ENCODE data around the gene TMEM164. TPM values are rescaled to one million over a fixed set of nuclear protein-coding genes. Genes with fewer than 3 reads are reported as not detected.
"Not testable (repeated sequence)": the region's sequence is repeated elsewhere in the genome, so short reads cannot be mapped to it uniquely, and the experiment has no call there.

TMEM164 gene
- polyA plus RNA-seq, result 44.6 TPM
- long read RNA-seq, donor 1, full-length matches to known transcripts, result 8 of 8 reads
- long read RNA-seq, donor 1, partial matches to known transcripts, result 0 of 8 reads
- long read RNA-seq, donor 1, other reads (novel, unspliced or antisense), result 0 of 8 reads
- long read RNA-seq, donor 2, full-length matches to known transcripts, result 7 of 7 reads
- long read RNA-seq, donor 2, partial matches to known transcripts, result 0 of 7 reads
- long read RNA-seq, donor 2, other reads (novel, unspliced or antisense), result 0 of 7 reads
- long read RNA-seq, donor 3, full-length matches to known transcripts, result 1 of 1 reads
- long read RNA-seq, donor 3, partial matches to known transcripts, result 0 of 1 reads
- long read RNA-seq, donor 3, other reads (novel, unspliced or antisense), result 0 of 1 reads
- long read RNA-seq, donor 4, result 0 reads
- long read RNA-seq, donor 5, full-length matches to known transcripts, result 4 of 4 reads
- long read RNA-seq, donor 5, partial matches to known transcripts, result 0 of 4 reads
- long read RNA-seq, donor 5, other reads (novel, unspliced or antisense), result 0 of 4 reads
- long read RNA-seq, donor 6, result 0 reads
- long read RNA-seq, donor 7, full-length matches to known transcripts, result 2 of 2 reads
- long read RNA-seq, donor 7, partial matches to known transcripts, result 0 of 2 reads
- long read RNA-seq, donor 7, other reads (novel, unspliced or antisense), result 0 of 2 reads
- long read RNA-seq, donor 8, full-length matches to known transcripts, result 5 of 5 reads
- long read RNA-seq, donor 8, partial matches to known transcripts, result 0 of 5 reads
- long read RNA-seq, donor 8, other reads (novel, unspliced or antisense), result 0 of 5 reads
- long read RNA-seq, donor 9, full-length matches to known transcripts, result 2 of 2 reads
- long read RNA-seq, donor 9, partial matches to known transcripts, result 0 of 2 reads
- long read RNA-seq, donor 9, other reads (novel, unspliced or antisense), result 0 of 2 reads
- long read RNA-seq, donor 10, full-length matches to known transcripts, result 7 of 7 reads
- long read RNA-seq, donor 10, partial matches to known transcripts, result 0 of 7 reads
- long read RNA-seq, donor 10, other reads (novel, unspliced or antisense), result 0 of 7 reads
- long read RNA-seq, donor 11, full-length matches to known transcripts, result 3 of 3 reads
- long read RNA-seq, donor 11, partial matches to known transcripts, result 0 of 3 reads
- long read RNA-seq, donor 11, other reads (novel, unspliced or antisense), result 0 of 3 reads

GRCh38 chrX:110002300-110003166 lies at the start of gene TMEM164:
TMEM164 (plus strand) TSS chrX:110003114; CDS start chrX:110003775, 661 bp downstream.
- WGBS (ENCODE audit: insufficient coverage, low lambda C conversion rate), result no CpG with 5 or more reads among the region's 83 CpGs
- H3K9me3 ChIP-seq (ENCODE audit: control insufficient read depth, low read depth, low read length), result no peaks in the 10 kb centered on the region
- DNase-seq, result peak; percentile 73 to 90
- peaks cover 24% of the 10 kb centered on the region for H3K4me1 ChIP-seq (ENCODE audit: control insufficient read depth, insufficient read depth, low read length)
- H3K27me3 ChIP-seq (ENCODE audit: control insufficient read depth, insufficient read depth, low read length), result no peaks in the 10 kb centered on the region
- H3K36me3 ChIP-seq (ENCODE audit: control insufficient read depth, insufficient read depth, low read length), result no peaks in the 10 kb centered on the region
- H3K27ac ChIP-seq (ENCODE audit: low read length), result peak within 1 kb of the TSS; percentile 91
- peak within 1 kb of the TSS; percentile 70 for H3K4me3 ChIP-seq (ENCODE audit: low read length)

- Histone ChIP-seq H3K4me1 (ENCODE audit: control insufficient read depth, insufficient read depth, low read length) (no peaks in the 10 kb centered on the region), H3K27ac (ENCODE audit: low read length) (no peak overlapping the region)
- WGBS (ENCODE audit: insufficient coverage, low lambda C conversion rate), result no CpG with 5 or more reads among the region's 2 CpGs
Measured at GRCh38 chrX:109954333-109954732, 48.6 kb upstream of the TMEM164 start.

DNA sequence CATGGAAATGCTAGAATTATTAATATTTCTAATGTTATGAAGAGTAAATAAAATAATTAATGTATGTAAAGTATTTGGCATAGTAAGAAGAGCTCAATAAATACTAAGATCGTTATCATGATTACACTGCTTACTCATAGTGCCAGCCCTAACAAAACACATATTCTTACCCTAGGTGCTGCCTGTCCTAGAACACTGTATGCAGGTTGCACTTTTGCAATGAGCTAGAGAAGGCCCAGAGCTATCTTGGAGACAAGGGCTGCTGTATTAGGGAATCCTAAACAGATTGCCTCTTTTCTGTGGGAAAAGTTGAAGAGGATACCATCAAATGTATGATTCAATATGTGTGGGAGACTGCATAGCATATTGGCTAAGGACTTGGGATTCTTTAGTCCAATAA lies 48.0 kb upstream of the TMEM164 start:
- H3K27ac ChIP-seq (ENCODE audit: low read length), result no peak overlapping the region
- H3K4me1 ChIP-seq (ENCODE audit: control insufficient read depth, insufficient read depth, low read length), result no peaks in the 10 kb centered on the region
- H3K4me3 ChIP-seq (ENCODE audit: low read length), result no peak overlapping the region
- no peaks in the 10 kb centered on the region for H3K36me3 ChIP-seq (ENCODE audit: control insufficient read depth, insufficient read depth, low read length)
- no peaks in the 10 kb centered on the region for H3K27me3 ChIP-seq (ENCODE audit: control insufficient read depth, insufficient read depth, low read length)
- no CpG with 5 or more reads among the region's 1 CpG for WGBS (ENCODE audit: insufficient coverage, low lambda C conversion rate)
- DNase-seq, result no peak
- no peaks in the 10 kb centered on the region for H3K9me3 ChIP-seq (ENCODE audit: control insufficient read depth, low read depth, low read length)

More at GRCh38 chrX:109954333-109954732, 48.6 kb upstream of the TMEM164 start:
- Histone ChIP-seq H3K36me3 (ENCODE audit: control insufficient read depth, insufficient read depth, low read length) (no peaks in the 10 kb centered on the region), H3K4me3 (ENCODE audit: low read length) (no peak overlapping the region), H3K27me3 (ENCODE audit: control insufficient read depth, insufficient read depth, low read length) (no peaks in the 10 kb centered on the region), H3K9me3 (ENCODE audit: control insufficient read depth, low read depth, low read length) (no peaks in the 10 kb centered on the region)
- no peak for DNase-seq

DNA sequence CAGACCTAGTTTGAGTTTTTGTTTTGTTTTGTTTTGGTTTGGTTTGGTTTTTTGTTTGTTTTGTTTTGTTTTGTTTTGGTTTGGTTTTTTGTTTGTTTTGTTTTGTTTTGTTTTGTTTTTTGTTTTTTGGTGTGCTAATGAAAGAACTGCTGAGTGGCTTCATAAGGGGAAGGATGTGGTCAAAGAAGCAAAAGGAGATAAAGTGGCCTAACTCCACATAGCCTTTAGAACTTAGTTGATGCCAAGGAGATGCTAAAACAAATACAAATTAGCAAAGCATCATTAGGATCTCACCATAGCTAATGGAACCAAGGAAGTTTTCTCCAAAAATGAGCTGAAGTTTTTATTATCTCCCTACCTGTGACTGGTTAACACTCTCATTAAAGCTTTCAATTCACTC lies 44.6 kb upstream of the TMEM164 start:
- H3K36me3 ChIP-seq (ENCODE audit: control insufficient read depth, insufficient read depth, low read length), result no peaks in the 10 kb centered on the region
- no peaks in the 10 kb centered on the region for H3K4me1 ChIP-seq (ENCODE audit: control insufficient read depth, insufficient read depth, low read length)
- no peaks in the 10 kb centered on the region for H3K9me3 ChIP-seq (ENCODE audit: control insufficient read depth, low read depth, low read length)
- no peaks in the 10 kb centered on the region for H3K27me3 ChIP-seq (ENCODE audit: control insufficient read depth, insufficient read depth, low read length)
- DNase-seq, result no peak
- H3K27ac ChIP-seq (ENCODE audit: low read length), result no peak overlapping the region
- H3K4me3 ChIP-seq (ENCODE audit: low read length), result no peak overlapping the region

DNA sequence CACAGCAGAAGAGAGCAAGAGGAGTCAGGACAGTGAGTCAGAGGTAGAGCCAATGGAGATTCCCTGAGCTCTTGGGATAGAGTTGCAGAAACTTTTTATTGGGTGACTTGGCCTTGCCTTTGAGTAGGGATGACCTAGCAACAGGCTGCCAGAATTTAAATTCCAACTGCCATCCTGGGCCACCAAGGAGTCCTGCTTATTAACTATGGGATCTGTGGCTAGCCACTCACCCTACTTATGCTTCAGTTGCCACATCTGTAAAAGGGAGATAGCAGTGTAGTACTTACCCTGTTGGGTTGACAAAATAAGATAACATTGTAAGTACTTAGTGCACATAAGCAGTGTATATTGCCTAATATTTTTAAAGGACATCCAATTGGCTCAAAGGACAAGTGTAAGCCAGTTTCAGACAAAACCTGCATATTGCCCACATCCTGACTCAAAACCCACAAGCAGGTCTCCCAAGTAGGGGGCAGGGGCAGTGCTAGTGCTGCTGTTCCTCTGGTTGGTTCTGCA lies 43.5 kb upstream of the TMEM164 start:
- no peaks in the 10 kb centered on the region for H3K36me3 ChIP-seq (ENCODE audit: control insufficient read depth, insufficient read depth, low read length)
- no peaks in the 10 kb centered on the region for H3K4me1 ChIP-seq (ENCODE audit: control insufficient read depth, insufficient read depth, low read length)
- no peaks in the 10 kb centered on the region for H3K9me3 ChIP-seq (ENCODE audit: control insufficient read depth, low read depth, low read length)
- no peaks in the 10 kb centered on the region for H3K27me3 ChIP-seq (ENCODE audit: control insufficient read depth, insufficient read depth, low read length)
- no peak overlapping the region for H3K27ac ChIP-seq (ENCODE audit: low read length)
- no peak for DNase-seq
- no peak overlapping the region for H3K4me3 ChIP-seq (ENCODE audit: low read length)

- Histone ChIP-seq H3K36me3 (ENCODE audit: control insufficient read depth, insufficient read depth, low read length) (no peaks in the 10 kb centered on the region), H3K27me3 (ENCODE audit: control insufficient read depth, insufficient read depth, low read length) (no peaks in the 10 kb centered on the region), H3K4me1 (ENCODE audit: control insufficient read depth, insufficient read depth, low read length) (no peaks in the 10 kb centered on the region), H3K9me3 (ENCODE audit: control insufficient read depth, low read depth, low read length) (no peaks in the 10 kb centered on the region), H3K27ac (ENCODE audit: low read length) (no peak overlapping the region), H3K4me3 (ENCODE audit: low read length) (no peak overlapping the region)
- WGBS (ENCODE audit: insufficient coverage, low lambda C conversion rate), result no CpG with 5 or more reads among the region's 2 CpGs
- no peak for DNase-seq
Measured at GRCh38 chrX:109964390-109964789, 38.5 kb upstream of the TMEM164 start.

GRCh38 chrX:109966246-109966645 lies 36.7 kb upstream of the TMEM164 start:
- no peak for DNase-seq
- no peak overlapping the region for H3K27ac ChIP-seq (ENCODE audit: low read length)
- H3K36me3 ChIP-seq (ENCODE audit: control insufficient read depth, insufficient read depth, low read length), result no peaks in the 10 kb centered on the region
- H3K4me1 ChIP-seq (ENCODE audit: control insufficient read depth, insufficient read depth, low read length), result no peaks in the 10 kb centered on the region
- no CpG with 5 or more reads among the region's 1 CpG for WGBS (ENCODE audit: insufficient coverage, low lambda C conversion rate)
- no peak overlapping the region for H3K4me3 ChIP-seq (ENCODE audit: low read length)
- no peaks in the 10 kb centered on the region for H3K27me3 ChIP-seq (ENCODE audit: control insufficient read depth, insufficient read depth, low read length)
- H3K9me3 ChIP-seq (ENCODE audit: control insufficient read depth, low read depth, low read length), result no peaks in the 10 kb centered on the region

DNA sequence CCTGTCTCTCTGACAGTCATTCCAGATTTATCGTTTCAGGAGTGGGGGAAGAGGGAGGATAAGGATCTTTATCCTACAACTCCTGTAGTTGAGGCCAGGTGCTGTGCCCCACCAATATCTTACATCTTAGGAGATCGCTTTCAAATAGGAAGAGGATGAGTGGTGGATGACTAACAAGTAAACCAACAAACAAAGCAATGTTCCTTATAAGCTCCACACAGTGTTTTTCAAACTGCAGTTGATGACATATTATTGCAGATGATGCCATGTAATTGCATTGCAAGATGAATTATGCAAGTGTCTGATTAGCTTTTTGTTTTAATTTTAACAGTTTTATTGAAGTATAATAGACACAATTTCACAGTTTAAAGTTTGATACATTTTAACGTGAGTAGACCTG lies 35.8 kb upstream of the TMEM164 start:
- no CpG with 5 or more reads among the region's 3 CpGs for whole genome bisulfite sequencing (ENCODE audit: insufficient coverage, low lambda C conversion rate)
- no peaks in the 10 kb centered on the region for H3K36me3 ChIP-seq (ENCODE audit: control insufficient read depth, insufficient read depth, low read length)
- H3K27ac ChIP-seq (ENCODE audit: low read length), result no peak overlapping the region
- H3K9me3 ChIP-seq (ENCODE audit: control insufficient read depth, low read depth, low read length), result no peaks in the 10 kb centered on the region
- no peak overlapping the region for H3K4me3 ChIP-seq (ENCODE audit: low read length)
- H3K4me1 ChIP-seq (ENCODE audit: control insufficient read depth, insufficient read depth, low read length), result no peaks in the 10 kb centered on the region
- no peak for DNase-seq
- no peaks in the 10 kb centered on the region for H3K27me3 ChIP-seq (ENCODE audit: control insufficient read depth, insufficient read depth, low read length)

GRCh38 chrX:109970841-109971240 lies 32.1 kb upstream of the TMEM164 start:
- no CpG with 5 or more reads among the region's 4 CpGs for WGBS (ENCODE audit: insufficient coverage, low lambda C conversion rate)
- not testable (repeated sequence) for H3K27me3 ChIP-seq (ENCODE audit: control insufficient read depth, insufficient read depth, low read length); H3K27ac ChIP-seq (ENCODE audit: low read length); H3K9me3 ChIP-seq (ENCODE audit: control insufficient read depth, low read depth, low read length); H3K36me3 ChIP-seq (ENCODE audit: control insufficient read depth, insufficient read depth, low read length); H3K4me1 ChIP-seq (ENCODE audit: control insufficient read depth, insufficient read depth, low read length); H3K4me3 ChIP-seq (ENCODE audit: low read length); DNase-seq
